ENCODE measurements around the gene THAP7. TPM values are rescaled to one million over a fixed set of nuclear protein-coding genes. Genes with fewer than 3 reads are reported as not detected.

Gene THAP7
- total and polyA plus RNA-seq, 2 experiments from 2014 or later, result 21.8 to 25.9 TPM

DNA sequence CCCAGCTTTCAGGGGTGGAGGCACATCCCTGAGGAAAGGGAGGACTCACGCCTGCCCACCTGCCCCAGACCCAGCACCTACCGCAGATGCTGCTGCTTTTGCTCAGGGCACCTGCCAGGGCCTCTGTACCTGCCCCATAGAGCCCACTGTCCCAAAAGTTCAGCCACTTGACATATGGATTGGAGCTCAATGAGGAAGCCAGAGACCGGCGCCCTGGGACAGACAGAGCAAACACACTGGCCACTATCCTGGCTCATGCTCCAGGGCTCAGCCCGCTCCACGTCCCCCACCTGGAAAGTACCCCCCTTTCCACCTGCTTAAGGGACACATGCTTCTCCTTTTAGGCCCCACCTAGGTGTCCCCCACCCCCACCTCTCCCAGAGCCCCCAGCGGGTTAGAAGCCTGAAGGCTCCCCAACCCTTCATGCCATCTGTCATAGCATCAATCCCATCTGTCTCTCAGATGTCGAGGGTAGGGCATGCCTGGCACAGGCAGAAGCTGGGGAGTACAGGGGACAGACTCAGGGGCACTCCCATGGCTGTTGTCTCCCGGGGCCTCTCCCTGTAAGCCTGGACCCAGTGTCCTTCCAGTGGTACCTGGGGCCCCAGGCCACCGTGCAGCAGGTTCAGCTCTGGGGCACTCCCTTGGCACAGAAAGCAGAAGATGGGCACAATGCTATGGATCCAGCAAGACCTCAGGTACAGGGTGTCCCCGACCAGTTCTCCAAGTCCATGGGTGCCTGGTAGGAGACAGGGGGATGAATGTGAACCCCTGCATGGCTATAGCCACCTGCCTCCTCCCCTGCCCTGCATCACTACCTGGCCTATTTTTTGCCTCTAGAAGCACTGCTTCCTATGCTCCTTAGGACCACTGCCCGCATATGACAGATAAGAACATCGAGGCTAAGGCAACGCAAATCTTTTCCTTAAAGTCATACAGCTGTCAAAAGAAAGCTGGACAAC lies 10.8 kb upstream of the THAP7 start:
- no peaks in the 10 kb centered on the region for H3K27me3 ChIP-seq (ENCODE audit: insufficient read depth)
- no peaks in the 10 kb centered on the region for H3K79me2 ChIP-seq (replicated peaks; ENCODE audit: insufficient read depth)
- ATAC-seq, result no peak
- H3K4me1 Mint-ChIP-seq, result peaks cover 43% of the 10 kb centered on the region
- TF ChIP-seq NANOG (IDR thresholded peaks at IDR 0.05; ENCODE audit: borderline replicate concordance), result no peak
- H3K9me2 ChIP-seq (ENCODE audit: insufficient read depth), result no peaks in the 10 kb centered on the region
- DNase-seq (ENCODE audit: low spot score), result no peak
- peak overlapping the region; percentile 91; the same call in 1 of the 2 replicates for H3K4me2 ChIP-seq
- H3F3A ChIP-seq (replicated peaks; ENCODE audit: low read depth), result no peaks in the 10 kb centered on the region
- no peaks in the 10 kb centered on the region for H3K36me3 Mint-ChIP-seq (ENCODE audit: low read depth)
- no peaks in the 10 kb centered on the region for H3K9me3 Mint-ChIP-seq
- H3K4me3 Mint-ChIP-seq, result peak overlapping the region; percentile 87
- H2AFZ ChIP-seq, result no peak overlapping the region
- no peak overlapping the region for H3K27ac ChIP-seq (ENCODE audit: low read depth)
- H3K27ac Mint-ChIP-seq, result no peak overlapping the region
- H4K20me1 ChIP-seq (replicated peaks; ENCODE audit: insufficient read depth), result no peaks in the 10 kb centered on the region
- no peaks in the 10 kb centered on the region for H3K36me3 ChIP-seq (ENCODE audit: insufficient read depth)
- H3K27me3 Mint-ChIP-seq (ENCODE audit: insufficient read depth, low read depth, poor library complexity), result peaks cover 25% of the 10 kb centered on the region
- H3K4me1 ChIP-seq (ENCODE audit: insufficient read depth), result peaks cover 18% of the 10 kb centered on the region
- no peak overlapping the region for H3K4me3 ChIP-seq

DNA sequence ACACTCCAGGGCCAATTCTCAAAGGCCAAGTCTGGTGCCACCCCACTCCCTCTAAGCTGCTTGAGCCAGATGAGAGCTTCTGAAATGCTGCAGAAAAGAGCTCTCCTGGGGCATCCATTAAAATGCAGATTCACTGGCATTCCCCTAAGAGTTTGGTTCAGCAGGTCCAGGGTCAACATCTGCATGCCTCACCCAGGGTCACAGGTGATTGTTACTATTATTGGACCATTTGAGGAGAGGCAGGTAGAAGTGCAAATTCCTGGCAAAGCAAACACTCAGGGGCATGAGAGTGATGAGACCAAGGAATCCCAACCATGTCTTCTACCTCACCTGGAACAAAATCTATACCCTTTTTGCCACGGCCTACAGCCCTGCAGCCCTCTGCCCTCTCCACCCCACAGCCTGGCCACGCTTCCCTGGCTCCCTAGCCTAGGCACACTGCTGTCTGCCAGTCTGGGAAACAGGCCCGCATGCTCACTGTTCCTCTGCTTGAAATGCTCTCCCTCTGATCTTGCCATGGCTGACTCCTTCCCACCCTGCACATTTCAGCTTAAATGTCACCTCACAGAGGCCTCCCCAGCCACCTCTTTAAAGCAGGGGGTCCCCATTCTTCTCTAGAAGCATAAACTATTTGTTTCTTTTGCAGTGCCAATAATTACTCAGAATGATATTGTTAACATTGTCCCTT lies 8.7 kb upstream of the THAP7 start:
- TF ChIP-seq, protein P1, sequence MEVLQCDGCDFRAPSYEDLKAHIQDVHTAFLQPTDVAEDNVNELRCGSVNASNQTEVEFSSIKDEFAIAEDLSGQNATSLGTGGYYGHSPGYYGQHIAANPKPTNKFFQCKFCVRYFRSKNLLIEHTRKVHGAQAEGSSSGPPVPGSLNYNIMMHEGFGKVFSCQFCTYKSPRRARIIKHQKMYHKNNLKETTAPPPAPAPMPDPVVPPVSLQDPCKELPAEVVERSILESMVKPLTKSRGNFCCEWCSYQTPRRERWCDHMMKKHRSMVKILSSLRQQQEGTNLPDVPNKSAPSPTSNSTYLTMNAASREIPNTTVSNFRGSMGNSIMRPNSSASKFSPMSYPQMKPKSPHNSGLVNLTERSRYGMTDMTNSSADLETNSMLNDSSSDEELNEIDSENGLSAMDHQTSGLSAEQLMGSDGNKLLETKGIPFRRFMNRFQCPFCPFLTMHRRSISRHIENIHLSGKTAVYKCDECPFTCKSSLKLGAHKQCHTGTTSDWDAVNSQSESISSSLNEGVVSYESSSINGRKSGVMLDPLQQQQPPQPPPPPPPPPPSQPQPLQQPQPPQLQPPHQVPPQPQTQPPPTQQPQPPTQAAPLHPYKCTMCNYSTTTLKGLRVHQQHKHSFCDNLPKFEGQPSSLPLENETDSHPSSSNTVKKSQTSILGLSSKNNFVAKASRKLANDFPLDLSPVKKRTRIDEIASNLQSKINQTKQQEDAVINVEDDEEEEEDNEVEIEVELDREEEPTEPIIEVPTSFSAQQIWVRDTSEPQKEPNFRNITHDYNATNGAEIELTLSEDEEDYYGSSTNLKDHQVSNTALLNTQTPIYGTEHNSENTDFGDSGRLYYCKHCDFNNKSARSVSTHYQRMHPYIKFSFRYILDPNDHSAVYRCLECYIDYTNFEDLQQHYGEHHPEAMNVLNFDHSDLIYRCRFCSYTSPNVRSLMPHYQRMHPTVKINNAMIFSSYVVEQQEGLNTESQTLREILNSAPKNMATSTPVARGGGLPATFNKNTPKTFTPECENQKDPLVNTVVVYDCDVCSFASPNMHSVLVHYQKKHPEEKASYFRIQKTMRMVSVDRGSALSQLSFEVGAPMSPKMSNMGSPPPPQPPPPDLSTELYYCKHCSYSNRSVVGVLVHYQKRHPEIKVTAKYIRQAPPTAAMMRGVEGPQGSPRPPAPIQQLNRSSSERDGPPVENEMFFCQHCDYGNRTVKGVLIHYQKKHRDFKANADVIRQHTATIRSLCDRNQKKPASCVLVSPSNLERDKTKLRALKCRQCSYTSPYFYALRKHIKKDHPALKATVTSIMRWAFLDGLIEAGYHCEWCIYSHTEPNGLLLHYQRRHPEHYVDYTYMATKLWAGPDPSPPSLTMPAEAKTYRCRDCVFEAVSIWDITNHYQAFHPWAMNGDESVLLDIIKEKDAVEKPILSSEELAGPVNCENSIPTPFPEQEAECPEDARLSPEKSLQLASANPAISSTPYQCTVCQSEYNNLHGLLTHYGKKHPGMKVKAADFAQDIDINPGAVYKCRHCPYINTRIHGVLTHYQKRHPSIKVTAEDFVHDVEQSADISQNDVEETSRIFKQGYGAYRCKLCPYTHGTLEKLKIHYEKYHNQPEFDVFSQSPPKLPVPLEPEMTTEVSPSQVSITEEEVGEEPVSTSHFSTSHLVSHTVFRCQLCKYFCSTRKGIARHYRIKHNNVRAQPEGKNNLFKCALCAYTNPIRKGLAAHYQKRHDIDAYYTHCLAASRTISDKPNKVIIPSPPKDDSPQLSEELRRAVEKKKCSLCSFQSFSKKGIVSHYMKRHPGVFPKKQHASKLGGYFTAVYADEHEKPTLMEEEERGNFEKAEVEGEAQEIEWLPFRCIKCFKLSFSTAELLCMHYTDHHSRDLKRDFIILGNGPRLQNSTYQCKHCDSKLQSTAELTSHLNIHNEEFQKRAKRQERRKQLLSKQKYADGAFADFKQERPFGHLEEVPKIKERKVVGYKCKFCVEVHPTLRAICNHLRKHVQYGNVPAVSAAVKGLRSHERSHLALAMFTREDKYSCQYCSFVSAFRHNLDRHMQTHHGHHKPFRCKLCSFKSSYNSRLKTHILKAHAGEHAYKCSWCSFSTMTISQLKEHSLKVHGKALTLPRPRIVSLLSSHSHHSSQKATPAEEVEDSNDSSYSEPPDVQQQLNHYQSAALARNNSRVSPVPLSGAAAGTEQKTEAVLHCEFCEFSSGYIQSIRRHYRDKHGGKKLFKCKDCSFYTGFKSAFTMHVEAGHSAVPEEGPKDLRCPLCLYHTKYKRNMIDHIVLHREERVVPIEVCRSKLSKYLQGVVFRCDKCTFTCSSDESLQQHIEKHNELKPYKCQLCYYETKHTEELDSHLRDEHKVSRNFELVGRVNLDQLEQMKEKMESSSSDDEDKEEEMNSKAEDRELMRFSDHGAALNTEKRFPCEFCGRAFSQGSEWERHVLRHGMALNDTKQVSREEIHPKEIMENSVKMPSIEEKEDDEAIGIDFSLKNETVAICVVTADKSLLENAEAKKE (CRISPR knock-in tag; IDR thresholded peaks at IDR 0.05), result 0 out of 2 replicates have a peak, but pooled peaks have one; percentile 65
- TF ChIP-seq, protein P2, sequence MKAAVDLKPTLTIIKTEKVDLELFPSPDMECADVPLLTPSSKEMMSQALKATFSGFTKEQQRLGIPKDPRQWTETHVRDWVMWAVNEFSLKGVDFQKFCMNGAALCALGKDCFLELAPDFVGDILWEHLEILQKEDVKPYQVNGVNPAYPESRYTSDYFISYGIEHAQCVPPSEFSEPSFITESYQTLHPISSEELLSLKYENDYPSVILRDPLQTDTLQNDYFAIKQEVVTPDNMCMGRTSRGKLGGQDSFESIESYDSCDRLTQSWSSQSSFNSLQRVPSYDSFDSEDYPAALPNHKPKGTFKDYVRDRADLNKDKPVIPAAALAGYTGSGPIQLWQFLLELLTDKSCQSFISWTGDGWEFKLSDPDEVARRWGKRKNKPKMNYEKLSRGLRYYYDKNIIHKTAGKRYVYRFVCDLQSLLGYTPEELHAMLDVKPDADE (IDR thresholded peaks at IDR 0.05), result no peak
- H3F3A ChIP-seq (replicated peaks; ENCODE audit: low read depth), result no peaks in the 10 kb centered on the region
- Mint-ChIP-seq H3K4me3 (peak overlapping the region; percentile 62), H3K36me3 (ENCODE audit: low read depth) (no peaks in the 10 kb centered on the region), H3K27me3 (ENCODE audit: insufficient read depth, low read depth, poor library complexity) (peaks cover 15% of the 10 kb centered on the region), H3K27ac (peak overlapping the region; percentile 65; the same call in 1 of the 2 replicates), H3K4me1 (peaks cover 43% of the 10 kb centered on the region), H3K9me3 (no peaks in the 10 kb centered on the region)
- H2AFZ ChIP-seq, result no peak overlapping the region
- H3K4me1 ChIP-seq (ENCODE audit: insufficient read depth), result peaks cover 18% of the 10 kb centered on the region
- H4K20me1 ChIP-seq (replicated peaks; ENCODE audit: insufficient read depth), result no peaks in the 10 kb centered on the region
- no peaks in the 10 kb centered on the region for H3K79me2 ChIP-seq (replicated peaks; ENCODE audit: insufficient read depth)
- peak overlapping the region; percentile 78; the same call in 1 of the 2 replicates for H3K27ac ChIP-seq (ENCODE audit: low read depth)
- DNase-seq (ENCODE audit: low spot score), result peak; percentile 64
- H3K36me3 ChIP-seq (ENCODE audit: insufficient read depth), result no peaks in the 10 kb centered on the region
- H3K9me2 ChIP-seq (ENCODE audit: insufficient read depth), result no peaks in the 10 kb centered on the region
- peak overlapping the region; percentile 73 for H3K4me2 ChIP-seq
- peak; percentile 44 for ATAC-seq
- no peaks in the 10 kb centered on the region for H3K27me3 ChIP-seq (ENCODE audit: insufficient read depth)
- peak overlapping the region; percentile 38 for H3K4me3 ChIP-seq
